GM20431 (cell line): ENCODE measurements around the gene XYLT1.

Experiments
- in situ Hi-C: fragments of 300-500 bp; cut with MseI, MboI; formaldehyde crosslinking; loops from one replicate; pipeline ENCODE4 v1.15.0; 2020; ENCODE audit warnings: low sequenced_read_pairs; ENCODE audit not compliant: unreplicated experiment

Gene XYLT1

DNA sequence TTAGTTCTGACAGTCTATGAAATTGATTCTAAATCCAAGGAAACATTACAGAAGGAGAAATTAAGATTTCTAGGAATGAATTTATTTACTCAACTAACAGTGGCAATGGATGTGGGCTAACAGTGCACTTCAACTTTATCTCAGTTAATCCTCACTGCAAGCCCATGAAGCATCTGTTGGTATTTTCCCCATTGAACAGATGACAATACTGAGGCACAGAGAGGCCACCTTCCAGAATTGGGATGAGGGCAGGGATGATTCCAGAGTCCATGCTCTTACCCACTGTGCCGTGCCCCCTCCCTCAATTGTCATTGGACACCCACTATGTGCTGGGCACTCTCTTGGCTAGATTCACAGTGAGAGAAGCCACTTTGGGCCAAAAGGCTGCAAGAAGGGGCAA lies 89.0 kb downstream of the XYLT1 start:
- in situ Hi-C loops, result no loop called here

DNA sequence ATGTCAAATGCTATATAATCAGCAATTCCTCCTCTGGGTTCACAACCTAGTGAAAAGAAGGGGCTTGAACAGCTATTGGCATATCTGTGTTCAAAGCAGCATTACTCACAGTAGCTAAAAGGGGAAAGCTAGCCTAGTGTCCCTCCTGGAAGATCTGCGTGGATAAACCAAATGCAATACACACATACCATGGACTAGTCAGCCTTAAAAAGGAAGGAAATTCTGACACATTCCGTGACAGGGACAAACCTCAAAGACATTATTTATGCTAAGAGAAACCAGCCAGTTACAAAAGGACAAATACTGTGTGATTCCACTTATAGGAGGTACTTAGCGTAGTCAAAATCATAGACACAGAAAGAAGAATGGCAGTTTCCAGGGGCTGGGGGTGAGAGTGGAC lies 90.1 kb downstream of the XYLT1 start:
- in situ Hi-C loops, result no loop called here

DNA sequence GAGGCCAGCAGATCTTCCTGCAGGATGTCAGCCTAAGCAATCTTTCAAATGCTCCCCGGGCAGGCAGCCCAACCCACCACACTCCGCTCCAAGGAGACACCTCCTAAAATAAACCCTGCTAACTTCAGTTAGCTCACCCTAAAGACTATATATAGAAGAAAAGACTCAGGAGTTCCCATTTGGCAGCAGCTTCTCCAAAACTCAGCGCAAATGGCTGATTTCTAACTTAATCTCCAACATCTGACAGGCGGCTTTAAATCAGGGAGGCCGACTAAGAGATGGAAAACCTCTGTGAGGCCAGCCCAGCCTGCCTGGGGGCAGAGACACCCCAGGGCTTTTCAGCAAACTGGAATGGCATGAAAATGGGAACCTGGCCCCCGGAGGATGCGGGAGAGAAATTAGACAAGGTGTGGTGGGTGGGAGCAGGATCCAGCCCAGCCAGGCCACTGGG lies 91.6 kb downstream of the XYLT1 start:
- in situ Hi-C loops, result no loop called here

DNA sequence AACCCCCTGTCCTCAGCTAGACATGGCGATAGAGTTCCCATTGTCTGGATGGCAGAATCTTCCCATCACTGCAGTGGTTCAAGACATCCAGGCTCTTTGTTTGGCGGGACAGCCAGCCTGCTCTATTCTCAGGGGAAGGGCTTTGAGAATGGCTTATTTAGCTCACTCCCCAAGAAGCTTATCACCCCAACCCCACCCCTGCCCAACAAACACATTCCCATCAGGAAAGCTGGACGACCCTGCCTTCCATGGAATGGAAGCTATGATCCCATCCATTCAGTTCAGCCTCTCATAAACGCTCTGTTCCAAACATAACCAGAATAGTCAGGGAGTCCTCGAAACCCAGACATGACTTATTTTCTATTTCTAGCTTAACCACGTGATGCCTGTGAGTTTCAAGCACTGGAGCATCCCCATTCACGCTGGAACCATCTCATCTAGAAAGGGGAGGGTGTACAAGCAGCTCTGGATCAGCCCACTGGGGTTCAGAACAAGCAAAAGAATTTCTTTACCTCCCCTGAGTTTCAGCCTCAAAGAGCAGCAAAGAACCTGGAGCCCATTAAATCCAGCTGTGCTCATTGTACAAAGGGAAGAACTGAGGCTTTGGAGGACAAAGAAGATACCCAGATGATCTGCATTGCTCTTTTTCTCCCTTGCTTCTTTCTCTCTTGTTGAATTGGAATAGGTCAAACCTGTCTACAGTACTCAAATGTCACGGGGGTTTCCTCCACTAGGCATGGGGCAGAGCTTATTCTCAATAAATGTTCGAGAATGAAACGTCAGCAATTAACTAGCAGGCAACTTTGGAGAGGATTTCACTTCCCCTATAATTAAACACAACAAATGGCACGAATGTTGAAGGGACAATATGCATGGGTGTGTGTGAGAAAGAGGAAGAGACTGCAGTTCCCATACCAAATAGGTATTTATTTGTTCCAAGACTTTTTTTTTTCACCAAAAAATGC lies 93.1 kb downstream of the XYLT1 start:
- in situ Hi-C loops, result no loop called here

DNA sequence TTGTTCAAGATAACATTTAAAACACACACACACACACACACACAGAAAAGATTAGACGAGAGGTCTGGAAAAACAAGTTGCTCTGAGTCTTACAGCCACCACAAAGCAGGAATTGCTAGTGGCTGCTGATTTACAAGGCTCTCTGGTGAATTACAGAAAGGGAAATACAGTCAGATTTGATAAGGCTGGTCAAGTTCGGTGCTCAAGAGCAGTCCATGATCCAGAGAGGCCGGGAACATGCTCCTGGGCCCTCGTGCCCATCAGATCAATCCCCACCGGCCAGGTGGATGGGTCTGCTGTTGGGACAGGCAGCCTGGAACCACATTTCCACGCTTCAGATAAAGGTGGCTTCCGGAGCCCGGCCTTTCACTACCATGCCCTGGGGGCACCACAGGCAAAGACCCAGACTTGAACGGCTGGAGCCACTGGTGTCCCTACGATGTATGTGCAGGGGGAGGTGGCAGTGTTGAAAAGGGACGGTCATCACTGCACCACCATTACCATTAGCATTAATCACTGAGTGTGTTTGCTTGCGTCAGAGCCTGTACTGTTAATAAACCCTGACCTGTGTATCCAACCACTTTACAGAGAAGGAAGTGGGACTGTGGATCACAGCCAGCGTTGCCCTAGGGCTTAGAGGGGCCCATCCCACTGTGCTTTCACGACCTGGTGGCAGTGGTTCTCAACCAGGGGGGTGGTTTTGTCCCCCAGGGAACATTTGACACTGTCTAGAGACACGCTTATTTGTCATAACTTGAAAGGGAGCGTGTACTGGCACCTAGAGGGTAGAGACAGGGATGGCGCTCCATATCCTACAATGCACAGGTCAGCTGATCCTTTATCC lies 95.1 kb downstream of the XYLT1 start:
- in situ Hi-C loops, result no loop called here

DNA sequence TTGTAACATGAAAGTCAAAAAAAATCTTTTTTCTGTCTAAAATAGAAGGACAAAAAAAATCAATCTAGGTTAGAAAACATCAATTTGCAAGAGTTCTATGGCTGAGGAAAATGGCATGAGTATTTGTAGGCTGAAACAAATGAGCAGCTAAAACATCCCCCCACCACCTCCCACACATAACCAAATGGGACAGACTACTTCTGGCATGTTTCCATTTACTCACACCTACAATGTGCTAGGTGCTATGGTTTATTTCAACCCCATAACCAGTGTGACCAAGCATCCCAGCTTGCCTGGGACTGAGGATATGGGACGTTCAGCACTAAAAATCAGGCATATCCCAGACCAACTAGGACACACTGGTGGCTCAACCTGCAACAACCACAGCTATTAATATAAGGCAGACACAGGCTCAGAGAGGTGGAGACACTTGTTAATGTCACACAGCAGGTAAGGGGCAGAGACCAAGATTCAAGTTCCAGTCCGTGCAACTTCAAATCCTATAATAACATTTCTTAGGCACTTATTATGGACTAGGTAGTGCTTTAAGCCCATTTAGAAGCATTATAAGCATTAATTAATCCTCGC lies 96.0 kb downstream of the XYLT1 start:
- in situ Hi-C loops, result no loop called here

DNA sequence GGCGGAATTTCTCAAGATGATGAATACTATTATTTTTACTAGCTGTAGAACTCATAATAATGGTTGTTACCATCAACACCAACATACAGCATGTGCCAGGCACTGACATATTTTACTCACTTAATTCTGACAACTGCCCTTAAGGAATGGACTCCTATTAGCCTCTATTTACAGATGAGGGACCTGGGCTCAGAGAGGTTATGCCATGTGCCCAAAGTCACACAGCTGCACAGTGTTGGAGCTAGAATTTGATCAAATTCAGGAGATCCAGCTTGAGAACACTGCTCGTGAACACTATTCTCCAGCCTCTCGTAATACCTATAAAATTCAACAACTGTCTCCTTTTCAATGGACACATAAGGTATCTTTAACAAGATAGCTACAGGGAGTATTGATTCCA lies 97.2 kb downstream of the XYLT1 start:
- in situ Hi-C loops, result no loop called here

DNA sequence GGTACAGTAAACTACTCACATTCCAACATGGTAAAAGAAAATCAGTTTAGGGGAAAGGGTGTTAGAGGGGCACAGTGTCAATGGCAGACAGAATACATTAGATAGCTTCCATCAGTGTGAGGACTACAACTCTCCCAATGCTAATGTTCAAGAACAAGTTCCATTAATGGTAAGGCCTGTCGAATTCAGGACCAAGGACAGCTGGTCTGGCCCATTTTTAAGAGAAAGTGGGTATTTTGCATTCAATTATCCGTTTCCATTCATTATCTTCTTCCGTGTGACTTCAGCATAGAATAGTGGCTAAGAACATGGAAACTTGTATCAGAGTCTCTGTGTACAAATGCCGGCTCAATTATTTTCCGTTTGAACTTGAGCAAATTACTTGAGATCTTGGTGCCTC lies 98.4 kb downstream of the XYLT1 start:
- in situ Hi-C loops, result no loop called here

DNA sequence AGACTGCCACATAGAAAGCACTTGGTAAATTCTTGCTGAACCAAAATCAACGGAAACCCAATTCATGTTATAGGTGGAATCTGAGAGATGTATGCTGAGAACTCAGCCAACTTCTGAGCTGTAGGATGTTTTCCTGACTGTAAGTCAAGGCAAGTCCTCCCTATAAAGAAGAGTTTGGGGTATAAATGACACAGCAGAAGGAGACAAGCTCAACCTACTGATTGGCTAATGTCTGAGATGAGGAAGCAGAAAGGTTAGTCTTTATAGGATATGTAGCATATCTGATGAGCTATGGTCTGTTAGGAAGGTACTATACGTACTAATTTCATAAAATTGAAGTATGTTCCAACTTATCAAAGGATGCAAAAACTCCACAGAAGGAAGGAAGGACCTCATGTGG lies 99.5 kb downstream of the XYLT1 start:
- in situ Hi-C loops, result no loop called here

DNA sequence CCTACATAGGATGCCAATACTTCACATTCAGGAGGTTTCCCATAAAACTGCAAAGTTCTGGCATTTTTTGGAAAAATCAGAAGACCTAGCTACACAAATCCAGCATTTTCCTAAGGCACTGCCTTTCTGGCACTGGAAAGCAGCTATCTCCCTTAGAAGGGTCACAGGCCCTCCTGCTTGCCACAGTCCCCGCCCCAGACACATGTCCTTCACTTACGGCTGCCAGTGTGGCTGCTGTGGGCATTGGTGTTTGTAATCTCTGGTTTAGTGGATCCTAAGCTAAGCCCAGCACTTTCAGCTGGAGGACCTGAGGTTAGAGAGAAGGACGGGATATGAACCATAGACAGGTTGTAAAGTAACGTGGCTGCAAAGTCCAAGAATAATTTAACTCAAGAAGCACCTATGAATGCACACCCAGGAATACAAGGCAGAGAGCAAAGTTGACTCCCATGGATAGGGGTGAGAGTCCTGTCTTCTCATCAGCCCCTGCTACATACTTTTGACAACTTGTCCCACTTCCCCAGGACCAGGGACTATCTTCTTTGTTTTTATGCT lies 100.0 kb downstream of the XYLT1 start:
- in situ Hi-C loops, result no loop called here

DNA sequence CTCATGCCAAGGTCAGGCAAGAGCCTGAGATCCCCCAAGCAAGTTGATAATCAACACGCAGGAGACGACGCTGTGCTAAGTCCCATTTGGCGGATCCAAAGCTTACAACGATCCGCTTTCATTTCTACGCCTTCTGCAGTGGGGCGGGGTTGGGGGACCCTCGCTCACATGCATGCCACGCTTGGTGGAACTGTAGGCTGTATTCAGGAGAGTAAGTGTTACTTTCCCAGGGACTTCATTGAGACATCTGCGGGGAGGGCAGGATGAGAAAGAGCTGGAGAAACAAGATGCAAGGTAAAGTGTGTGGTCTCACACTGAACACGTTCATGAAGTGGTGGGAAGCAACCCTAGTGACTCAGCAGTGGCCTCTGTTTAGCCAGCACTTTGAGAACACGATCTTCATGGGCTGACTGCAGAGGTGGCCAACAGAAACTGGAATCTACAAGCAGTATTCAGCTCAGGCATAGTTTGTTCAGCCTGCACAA lies 100.5 kb downstream of the XYLT1 start:
- in situ Hi-C loops, result no loop called here

DNA sequence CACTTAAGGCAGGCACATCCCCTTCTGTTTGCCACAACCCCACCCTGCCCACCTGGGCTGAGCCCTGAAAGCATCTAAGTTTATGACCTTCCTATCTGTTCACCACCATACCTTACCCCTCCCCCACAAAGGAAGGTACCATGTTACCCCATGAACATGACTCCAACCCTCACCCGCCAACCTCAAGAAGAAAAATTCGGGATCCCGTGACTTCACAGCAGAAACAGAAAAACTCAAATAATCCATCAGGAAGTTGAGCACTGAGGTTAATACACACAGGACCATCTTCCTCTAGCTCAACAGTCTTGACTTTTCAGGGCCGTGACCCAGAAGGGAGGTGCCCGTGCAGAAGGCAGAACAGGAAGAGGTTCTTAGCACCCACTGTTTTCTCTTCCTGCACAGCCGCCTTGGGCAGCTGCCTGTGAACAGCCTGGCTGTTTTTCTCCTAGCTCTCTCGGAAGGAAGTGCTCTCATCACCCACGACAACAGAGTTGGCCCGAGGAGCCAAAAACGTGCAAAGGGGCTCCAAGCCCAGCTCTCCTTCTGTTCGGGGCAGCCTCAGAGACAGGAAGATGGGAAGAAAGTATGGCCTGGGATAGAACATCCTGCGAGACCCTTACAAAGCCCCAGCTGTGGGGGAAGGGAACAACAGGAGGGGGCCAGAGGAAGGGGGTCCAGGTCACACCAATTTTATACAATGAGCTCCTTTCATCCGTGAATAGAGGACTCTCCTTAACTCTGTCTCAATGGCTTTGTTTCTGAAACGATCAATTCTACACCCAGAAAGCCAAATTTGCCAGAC lies 101.1 kb downstream of the XYLT1 start:
- in situ Hi-C loops, result no loop called here

DNA sequence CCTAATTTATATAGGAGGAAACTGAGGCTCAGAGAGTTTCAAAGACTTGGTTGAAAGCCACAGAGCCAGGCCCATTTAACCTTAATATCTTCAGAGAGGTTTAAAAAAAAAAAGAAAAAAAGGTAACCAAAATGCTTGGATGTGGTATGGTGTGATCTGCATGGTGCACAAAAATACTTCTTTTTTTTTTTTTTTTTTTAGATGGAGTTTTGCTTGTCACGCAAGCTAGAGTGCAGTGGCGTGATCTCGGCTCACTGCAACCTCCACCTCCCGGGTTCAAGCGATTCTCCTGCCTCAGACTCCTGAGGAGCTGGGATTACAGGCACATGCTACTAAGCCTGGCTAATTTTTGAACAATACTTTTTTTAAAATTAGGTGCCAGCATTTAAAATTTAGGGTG lies 101.8 kb downstream of the XYLT1 start:
- in situ Hi-C loops, result no loop called here

DNA sequence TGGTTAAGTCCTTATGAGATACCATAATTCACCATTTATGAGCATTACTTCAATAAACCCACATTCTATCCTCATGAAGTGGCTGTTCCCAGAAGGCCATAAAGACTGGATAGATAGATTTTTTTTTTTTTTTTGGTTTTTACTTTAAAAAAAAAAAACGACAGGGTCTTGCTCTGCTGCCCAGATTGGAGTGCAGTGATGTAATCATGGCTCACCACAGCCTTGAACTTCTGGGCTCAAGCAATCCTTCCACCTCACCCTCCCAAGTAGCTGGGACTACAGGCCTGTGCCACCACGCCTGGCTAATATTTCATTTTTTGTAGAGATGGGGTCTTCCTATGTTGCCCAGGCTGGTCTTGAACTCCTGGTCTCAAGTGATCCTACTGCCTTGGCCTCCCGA lies 102.3 kb downstream of the XYLT1 start:
- in situ Hi-C loops, result no loop called here

DNA sequence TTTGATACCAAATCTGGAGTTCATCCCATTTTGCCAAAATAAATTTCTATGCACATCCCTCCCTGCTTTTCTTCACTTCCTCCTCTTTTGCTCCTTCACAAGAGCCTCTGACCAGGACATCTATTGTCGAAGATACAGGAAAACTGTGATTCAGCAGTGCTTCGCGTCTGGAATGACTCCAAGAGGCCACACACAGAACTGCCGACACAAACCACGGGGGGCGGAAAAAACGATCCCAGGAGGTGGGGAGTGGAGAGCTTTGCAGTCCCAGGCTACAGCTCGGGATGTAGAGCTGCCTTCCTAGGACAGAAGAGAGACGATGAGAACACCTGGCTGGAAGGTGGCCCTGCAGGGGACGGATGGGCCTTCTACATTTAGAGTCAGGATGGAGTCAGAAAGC lies 102.8 kb downstream of the XYLT1 start:
- in situ Hi-C loops, result no loop called here

DNA sequence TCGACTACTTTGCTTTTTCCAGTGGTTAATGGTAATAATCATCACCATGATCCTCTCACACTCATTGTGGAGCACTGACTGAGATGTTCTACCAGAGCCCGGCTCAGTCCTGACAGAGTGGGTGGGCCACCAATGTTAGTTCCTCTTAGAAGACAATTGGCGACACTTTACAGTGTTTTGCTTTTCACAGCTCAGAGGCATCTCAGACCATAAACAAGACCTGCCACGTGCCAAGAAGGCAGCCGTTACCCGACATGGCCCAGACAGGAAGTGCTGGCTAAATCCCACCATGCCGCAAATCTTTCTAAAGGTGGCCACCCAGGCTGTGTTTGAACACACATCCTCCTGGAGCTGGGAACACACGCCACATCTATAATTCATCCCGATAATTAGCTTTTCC lies 103.7 kb downstream of the XYLT1 start:
- in situ Hi-C loops, result no loop called here

DNA sequence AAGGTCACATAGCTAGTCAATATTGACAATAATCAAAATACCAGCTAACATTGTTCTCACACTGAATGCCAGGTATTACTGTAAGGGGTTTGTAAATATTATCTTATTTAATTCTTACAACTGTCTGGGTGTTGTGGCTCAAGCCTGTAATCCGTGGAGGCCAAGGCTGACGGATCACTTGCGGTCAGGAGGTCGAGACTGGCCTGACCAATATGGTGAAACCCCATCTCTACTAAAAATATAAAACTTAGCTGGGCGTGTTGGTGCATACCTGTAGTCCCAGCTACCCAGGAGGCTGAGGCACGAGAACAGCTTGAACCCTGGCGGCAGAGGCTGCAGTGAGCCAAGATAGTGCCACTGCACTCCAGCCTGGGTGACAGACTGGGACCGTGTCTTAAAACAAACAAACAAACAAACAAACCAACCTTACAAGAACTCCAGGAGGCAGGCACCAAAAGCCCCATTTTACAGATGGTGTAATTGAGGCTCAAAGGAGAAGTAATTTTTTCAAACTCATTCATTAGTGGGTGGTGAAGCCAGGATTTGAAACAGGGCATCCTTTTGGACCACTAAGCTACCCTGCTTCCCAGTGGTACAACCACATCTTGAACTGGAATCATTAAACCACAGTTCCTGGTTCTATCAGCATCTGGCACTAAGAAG lies 104.3 kb downstream of the XYLT1 start:
- in situ Hi-C loops, result no loop called here

DNA sequence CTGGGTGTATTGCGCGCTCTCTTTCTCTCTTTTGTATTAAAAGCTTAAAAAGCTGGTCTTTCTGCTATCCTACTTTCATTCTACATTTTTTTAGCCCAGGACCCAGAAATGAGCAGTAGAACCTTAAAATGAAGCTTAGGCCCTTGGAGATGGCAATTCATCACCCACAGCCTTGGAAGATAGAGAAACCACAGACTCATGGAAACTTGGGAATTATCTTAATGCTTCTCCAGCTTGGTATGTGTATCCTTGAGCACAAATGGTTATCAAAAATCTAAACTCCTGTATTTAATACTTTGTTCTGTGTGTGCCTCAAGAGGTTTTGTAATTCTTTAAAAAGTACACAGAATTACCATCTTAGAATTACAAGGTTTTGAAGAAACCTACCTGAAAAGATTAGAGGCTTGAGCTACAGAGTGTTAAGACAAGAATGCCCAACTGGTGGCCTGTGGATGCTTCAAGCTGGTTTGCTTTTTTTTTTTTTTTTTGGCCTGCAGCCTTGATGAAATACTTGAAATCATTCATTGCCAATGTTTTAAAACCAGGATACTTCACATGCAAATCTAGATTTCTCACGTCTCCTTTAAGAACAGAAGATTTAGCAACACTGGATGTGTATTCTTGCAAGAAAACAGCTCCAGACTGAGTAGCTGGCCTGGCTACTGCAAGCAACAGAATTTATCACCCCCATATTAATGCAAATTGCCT lies 105.0 kb downstream of the XYLT1 start:
- in situ Hi-C loops, result no loop called here

DNA sequence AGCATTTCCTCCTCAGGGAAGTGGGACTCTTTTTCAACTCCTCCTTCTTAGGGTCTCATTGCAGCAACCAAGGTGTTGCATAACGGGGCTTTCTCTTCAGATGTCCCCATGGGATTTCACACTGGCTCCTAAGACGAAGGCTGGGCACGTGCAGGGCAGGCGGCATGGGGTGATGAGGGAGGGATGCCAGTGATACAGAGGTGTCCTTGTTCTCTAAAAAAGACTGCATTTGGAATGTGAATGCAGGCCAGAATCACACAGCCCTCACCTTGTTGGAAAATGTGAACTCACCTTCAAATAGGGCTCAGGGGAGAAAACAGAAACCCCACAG lies 105.6 kb downstream of the XYLT1 start:
- in situ Hi-C loops, result no loop called here
